Measurements from ENCODE around the gene NID1.

NID1 gene

DNA sequence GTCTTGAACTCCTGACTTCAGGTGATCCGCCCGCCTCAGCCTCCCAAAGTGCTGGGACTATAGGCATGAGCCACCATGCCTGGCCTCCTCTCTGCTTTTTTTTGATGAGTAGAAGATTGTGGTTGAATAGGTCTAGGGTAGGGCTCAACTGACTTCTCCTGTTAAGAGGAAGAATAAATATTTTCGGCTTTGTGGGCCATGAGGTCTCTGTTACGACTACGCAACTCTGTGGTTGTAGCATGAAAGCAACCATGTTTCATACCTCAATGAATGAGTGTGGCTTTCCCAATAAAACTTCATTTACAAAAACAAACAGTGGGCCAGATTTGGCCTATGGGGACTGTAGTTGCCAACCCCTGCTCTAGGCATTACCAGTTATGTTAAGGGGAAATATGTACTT lies 67.8 kb downstream of the NID1 start:
- Histone ChIP-seq H3K27me3 (replicated peaks) (no peaks in the 10 kb centered on the region), H3K4me3 (ENCODE audit: low read depth, low read length) (no peak overlapping the region), H3K36me3 (replicated peaks) (no peaks in the 10 kb centered on the region), H3K27ac (no peak overlapping the region)
- TF ChIP-seq, protein P1, sequence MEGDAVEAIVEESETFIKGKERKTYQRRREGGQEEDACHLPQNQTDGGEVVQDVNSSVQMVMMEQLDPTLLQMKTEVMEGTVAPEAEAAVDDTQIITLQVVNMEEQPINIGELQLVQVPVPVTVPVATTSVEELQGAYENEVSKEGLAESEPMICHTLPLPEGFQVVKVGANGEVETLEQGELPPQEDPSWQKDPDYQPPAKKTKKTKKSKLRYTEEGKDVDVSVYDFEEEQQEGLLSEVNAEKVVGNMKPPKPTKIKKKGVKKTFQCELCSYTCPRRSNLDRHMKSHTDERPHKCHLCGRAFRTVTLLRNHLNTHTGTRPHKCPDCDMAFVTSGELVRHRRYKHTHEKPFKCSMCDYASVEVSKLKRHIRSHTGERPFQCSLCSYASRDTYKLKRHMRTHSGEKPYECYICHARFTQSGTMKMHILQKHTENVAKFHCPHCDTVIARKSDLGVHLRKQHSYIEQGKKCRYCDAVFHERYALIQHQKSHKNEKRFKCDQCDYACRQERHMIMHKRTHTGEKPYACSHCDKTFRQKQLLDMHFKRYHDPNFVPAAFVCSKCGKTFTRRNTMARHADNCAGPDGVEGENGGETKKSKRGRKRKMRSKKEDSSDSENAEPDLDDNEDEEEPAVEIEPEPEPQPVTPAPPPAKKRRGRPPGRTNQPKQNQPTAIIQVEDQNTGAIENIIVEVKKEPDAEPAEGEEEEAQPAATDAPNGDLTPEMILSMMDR (IDR thresholded peaks at IDR 0.05; ENCODE audit: low read depth, low read length, missing control alignments): no peak
- no peak for DNase-seq
- in situ Hi-C loops (cut with HindIII; ENCODE audit: low pct_ligation_motif_present, low sequenced_read_pairs): no loop called here

- no peak overlapping the region for H3K27ac ChIP-seq
- DNase-seq: no peak
- in situ Hi-C loops (cut with HindIII; ENCODE audit: low pct_ligation_motif_present, low sequenced_read_pairs): no loop called here
- TF ChIP-seq, protein P1 (IDR thresholded peaks at IDR 0.05; ENCODE audit: low read depth, low read length, missing control alignments): no peak
- H3K4me3 ChIP-seq (ENCODE audit: low read depth, low read length): no peak overlapping the region
- no peaks in the 10 kb centered on the region for H3K27me3 ChIP-seq (replicated peaks)
- H3K36me3 ChIP-seq (replicated peaks): no peaks in the 10 kb centered on the region
Observed at GRCh38 chr1:235996048-235996785, 68.7 kb downstream of the NID1 start.

DNA sequence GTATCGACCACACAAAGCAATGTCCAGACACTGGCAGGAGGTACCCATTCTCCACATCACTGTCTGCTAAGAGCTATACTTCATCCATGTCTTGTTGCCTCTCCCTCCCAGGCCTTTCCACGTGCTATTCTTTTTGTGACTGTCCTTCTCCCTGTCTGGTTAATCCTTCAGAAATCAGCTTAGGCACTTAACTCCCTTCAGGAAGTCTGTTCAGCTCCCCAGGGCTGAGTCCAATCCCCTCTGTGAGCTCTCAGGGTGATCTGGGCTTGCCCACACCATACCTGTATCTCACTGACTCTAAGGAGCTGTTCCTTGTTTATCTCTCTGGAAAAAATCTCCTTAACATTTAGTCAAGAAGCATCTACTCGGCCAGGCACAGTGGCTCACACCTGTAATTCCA lies 69.4 kb downstream of the NID1 start:
- H3K27ac ChIP-seq: no peak overlapping the region
- no peak overlapping the region for H3K4me3 ChIP-seq (ENCODE audit: low read depth, low read length)
- in situ Hi-C loops (cut with HindIII; ENCODE audit: low pct_ligation_motif_present, low sequenced_read_pairs): no loop called here
- peaks cover under 1% of the 10 kb centered on the region for H3K36me3 ChIP-seq (replicated peaks)
- no peaks in the 10 kb centered on the region for H3K27me3 ChIP-seq (replicated peaks)
- TF ChIP-seq, protein P1 (IDR thresholded peaks at IDR 0.05; ENCODE audit: low read depth, low read length, missing control alignments): no peak
- DNase-seq: no peak

- TF ChIP-seq, protein P1 (IDR thresholded peaks at IDR 0.05; ENCODE audit: low read depth, low read length, missing control alignments): no peak
- no peaks in the 10 kb centered on the region for H3K27me3 ChIP-seq (replicated peaks)
- no peak overlapping the region for H3K27ac ChIP-seq
- peaks cover 11% of the 10 kb centered on the region for H3K36me3 ChIP-seq (replicated peaks)
- DNase-seq: no peak
- in situ Hi-C loops (cut with HindIII; ENCODE audit: low pct_ligation_motif_present, low sequenced_read_pairs): no loop called here
- H3K4me3 ChIP-seq (ENCODE audit: low read depth, low read length): no peak overlapping the region
Observed at GRCh38 chr1:235993652-235994051, 71.2 kb downstream of the NID1 start.

GRCh38 chr1:235992868-235993267 lies 72.0 kb downstream of the NID1 start:
- H3K4me3 ChIP-seq (ENCODE audit: low read depth, low read length): no peak overlapping the region
- peaks cover 11% of the 10 kb centered on the region for H3K36me3 ChIP-seq (replicated peaks)
- no peak for DNase-seq
- in situ Hi-C loops (cut with HindIII; ENCODE audit: low pct_ligation_motif_present, low sequenced_read_pairs): no loop called here
- TF ChIP-seq, protein P1 (IDR thresholded peaks at IDR 0.05; ENCODE audit: low read depth, low read length, missing control alignments): no peak
- no peak overlapping the region for H3K27ac ChIP-seq
- H3K27me3 ChIP-seq (replicated peaks): no peaks in the 10 kb centered on the region

DNA sequence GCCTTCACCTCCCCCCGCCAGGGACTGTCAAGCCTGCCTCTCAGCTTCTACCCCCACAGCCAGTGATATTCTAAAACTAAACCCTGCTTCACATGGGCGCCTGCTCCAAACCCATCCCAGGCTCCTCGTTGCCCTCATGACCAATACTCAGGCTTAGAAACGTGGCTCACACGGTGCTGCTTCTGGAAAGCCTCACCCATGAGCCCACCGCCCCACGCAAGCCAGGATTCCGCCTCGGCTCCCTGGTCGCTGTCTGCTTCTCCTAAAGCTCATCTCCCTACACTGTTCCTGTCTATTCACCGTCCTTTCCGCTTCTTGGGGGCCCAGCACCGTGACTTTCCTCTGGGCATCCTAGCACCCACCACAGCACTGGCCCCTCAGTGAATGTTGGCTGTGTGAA lies 72.5 kb downstream of the NID1 start:
- Histone ChIP-seq H3K27me3 (replicated peaks) (no peaks in the 10 kb centered on the region), H3K27ac (no peak overlapping the region), H3K4me3 (ENCODE audit: low read depth, low read length) (no peak overlapping the region), H3K36me3 (replicated peaks) (peaks cover 11% of the 10 kb centered on the region)
- in situ Hi-C loops (cut with HindIII; ENCODE audit: low pct_ligation_motif_present, low sequenced_read_pairs): no loop called here
- TF ChIP-seq, protein P1 (IDR thresholded peaks at IDR 0.05; ENCODE audit: low read depth, low read length, missing control alignments): no peak
- DNase-seq: no peak

All from brain microvascular endothelial cell (primary cell).